ENCODE measurements around the gene SEC24A. TPM values are rescaled to one million over a fixed set of nuclear protein-coding genes. Genes with fewer than 3 reads are reported as not detected.

SEC24A gene
- polyA plus RNA-seq, 1 donor from 2014 or later, result 24.7 TPM

DNA sequence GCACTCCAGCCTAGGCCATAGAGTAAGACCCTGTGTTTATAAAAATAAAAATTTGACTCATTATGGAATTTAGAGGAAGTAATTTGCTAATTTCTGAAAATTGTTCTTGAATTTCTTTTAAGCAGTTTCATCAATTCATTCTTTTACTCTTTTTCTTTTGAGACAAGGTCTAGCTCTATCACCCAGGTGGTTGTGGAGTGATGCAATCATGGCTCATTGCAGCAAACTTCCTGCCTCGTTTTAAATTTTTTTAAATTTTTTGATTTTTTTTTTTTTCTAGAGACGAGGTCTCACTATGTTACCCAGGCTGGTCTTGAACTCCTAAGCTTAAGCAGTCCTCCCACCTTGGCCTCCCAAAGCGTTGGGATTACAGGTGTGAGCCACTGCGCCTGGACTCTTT is 86.7 kb downstream of the SEC24A start:
- Histone ChIP-seq H2AFZ (ENCODE audit: low read depth, low read length) (no peak overlapping the region), H3K4me3 (ENCODE audit: low read length) (no peak overlapping the region), H3K79me2 (replicated peaks; ENCODE audit: insufficient read depth, low read length) (peaks cover 8% of the 10 kb centered on the region), H3K27ac (ENCODE audit: low read length) (no peak overlapping the region), H3K9ac (ENCODE audit: low read length) (no peak overlapping the region), H4K20me1 (ENCODE audit: insufficient read depth) (no peaks in the 10 kb centered on the region), H3K9me3 (ENCODE audit: low read length) (no peaks in the 10 kb centered on the region), H3K4me2 (ENCODE audit: low read length) (no peak overlapping the region), H3K36me3 (ENCODE audit: insufficient read depth, low read length) (no peaks in the 10 kb centered on the region), H3K27me3 (ENCODE audit: insufficient read depth, low read depth, low read length) (no peaks in the 10 kb centered on the region), H3K9me2 (ENCODE audit: insufficient read depth, low read length) (no peaks in the 10 kb centered on the region), H3F3A (ENCODE audit: insufficient read depth, low read length, poor library complexity, severe bottlenecking) (peaks cover 7% of the 10 kb centered on the region)
- TF ChIP-seq EZH2 (IDR thresholded peaks at IDR 0.05; ENCODE audit: borderline replicate concordance, insufficient read depth, low read length, poor library complexity, severe bottlenecking) (no peak), POLR2AphosphoS5 (IDR thresholded peaks at IDR 0.05) (no peak), RAD21 (conservative IDR thresholded peaks at IDR 0.05) (no peak), MXI1 (conservative IDR thresholded peaks at IDR 0.05; ENCODE audit: poor library complexity, severe bottlenecking) (no peak), SMC3 (conservative IDR thresholded peaks at IDR 0.05; ENCODE audit: poor library complexity) (no peak), EP300 (conservative IDR thresholded peaks at IDR 0.05; ENCODE audit: poor library complexity, severe bottlenecking) (no peak), TAF1 (IDR thresholded peaks at IDR 0.05; ENCODE audit: low read depth) (no peak)
- TF ChIP-seq, protein P1, sequence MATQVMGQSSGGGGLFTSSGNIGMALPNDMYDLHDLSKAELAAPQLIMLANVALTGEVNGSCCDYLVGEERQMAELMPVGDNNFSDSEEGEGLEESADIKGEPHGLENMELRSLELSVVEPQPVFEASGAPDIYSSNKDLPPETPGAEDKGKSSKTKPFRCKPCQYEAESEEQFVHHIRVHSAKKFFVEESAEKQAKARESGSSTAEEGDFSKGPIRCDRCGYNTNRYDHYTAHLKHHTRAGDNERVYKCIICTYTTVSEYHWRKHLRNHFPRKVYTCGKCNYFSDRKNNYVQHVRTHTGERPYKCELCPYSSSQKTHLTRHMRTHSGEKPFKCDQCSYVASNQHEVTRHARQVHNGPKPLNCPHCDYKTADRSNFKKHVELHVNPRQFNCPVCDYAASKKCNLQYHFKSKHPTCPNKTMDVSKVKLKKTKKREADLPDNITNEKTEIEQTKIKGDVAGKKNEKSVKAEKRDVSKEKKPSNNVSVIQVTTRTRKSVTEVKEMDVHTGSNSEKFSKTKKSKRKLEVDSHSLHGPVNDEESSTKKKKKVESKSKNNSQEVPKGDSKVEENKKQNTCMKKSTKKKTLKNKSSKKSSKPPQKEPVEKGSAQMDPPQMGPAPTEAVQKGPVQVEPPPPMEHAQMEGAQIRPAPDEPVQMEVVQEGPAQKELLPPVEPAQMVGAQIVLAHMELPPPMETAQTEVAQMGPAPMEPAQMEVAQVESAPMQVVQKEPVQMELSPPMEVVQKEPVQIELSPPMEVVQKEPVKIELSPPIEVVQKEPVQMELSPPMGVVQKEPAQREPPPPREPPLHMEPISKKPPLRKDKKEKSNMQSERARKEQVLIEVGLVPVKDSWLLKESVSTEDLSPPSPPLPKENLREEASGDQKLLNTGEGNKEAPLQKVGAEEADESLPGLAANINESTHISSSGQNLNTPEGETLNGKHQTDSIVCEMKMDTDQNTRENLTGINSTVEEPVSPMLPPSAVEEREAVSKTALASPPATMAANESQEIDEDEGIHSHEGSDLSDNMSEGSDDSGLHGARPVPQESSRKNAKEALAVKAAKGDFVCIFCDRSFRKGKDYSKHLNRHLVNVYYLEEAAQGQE (IDR thresholded peaks at IDR 0.05; ENCODE audit: borderline replicate concordance), result no peak
- TF ChIP-seq, protein P2, sequence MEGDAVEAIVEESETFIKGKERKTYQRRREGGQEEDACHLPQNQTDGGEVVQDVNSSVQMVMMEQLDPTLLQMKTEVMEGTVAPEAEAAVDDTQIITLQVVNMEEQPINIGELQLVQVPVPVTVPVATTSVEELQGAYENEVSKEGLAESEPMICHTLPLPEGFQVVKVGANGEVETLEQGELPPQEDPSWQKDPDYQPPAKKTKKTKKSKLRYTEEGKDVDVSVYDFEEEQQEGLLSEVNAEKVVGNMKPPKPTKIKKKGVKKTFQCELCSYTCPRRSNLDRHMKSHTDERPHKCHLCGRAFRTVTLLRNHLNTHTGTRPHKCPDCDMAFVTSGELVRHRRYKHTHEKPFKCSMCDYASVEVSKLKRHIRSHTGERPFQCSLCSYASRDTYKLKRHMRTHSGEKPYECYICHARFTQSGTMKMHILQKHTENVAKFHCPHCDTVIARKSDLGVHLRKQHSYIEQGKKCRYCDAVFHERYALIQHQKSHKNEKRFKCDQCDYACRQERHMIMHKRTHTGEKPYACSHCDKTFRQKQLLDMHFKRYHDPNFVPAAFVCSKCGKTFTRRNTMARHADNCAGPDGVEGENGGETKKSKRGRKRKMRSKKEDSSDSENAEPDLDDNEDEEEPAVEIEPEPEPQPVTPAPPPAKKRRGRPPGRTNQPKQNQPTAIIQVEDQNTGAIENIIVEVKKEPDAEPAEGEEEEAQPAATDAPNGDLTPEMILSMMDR (IDR thresholded peaks at IDR 0.05; ENCODE audit: poor library complexity, severe bottlenecking), result no peak

DNA sequence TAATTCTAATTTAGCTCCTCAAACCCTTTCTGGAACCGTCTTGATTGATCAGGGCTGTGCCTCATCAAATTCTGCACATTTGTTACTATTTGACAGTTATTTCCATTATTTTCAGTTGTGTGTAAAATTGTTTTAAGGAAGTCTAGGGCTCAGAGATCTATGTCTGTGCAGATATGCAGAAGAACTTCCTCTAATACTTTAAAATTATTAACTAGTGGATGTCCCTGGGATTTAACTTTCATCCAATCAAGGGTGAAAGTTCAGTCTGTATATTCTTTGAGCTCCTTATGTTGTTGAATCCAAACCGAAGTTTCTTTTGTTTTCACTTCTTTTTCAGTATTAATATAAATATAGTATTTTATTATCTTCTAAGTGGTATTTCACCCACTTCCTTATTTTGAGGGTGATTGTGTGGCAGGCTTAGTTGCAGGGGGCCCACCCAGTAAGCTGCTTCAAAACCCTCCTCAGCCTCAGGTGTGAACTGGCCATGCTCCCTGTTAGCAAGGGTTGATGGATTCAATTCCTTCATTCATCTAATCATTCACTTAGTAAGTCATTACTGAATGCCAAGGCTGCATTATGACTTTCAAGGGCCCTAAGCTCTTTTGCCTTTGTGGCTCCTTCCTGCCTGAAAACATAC is 87.7 kb downstream of the SEC24A start:
- TF ChIP-seq, protein P2 (IDR thresholded peaks at IDR 0.05; ENCODE audit: poor library complexity, severe bottlenecking), result no peak
- TF ChIP-seq SMC3 (conservative IDR thresholded peaks at IDR 0.05; ENCODE audit: poor library complexity), result no peak
- no peak for TF ChIP-seq EP300 (conservative IDR thresholded peaks at IDR 0.05; ENCODE audit: poor library complexity, severe bottlenecking)
- no peak for TF ChIP-seq EZH2 (IDR thresholded peaks at IDR 0.05; ENCODE audit: borderline replicate concordance, insufficient read depth, low read length, poor library complexity, severe bottlenecking)
- no peak for TF ChIP-seq RAD21 (conservative IDR thresholded peaks at IDR 0.05)
- TF ChIP-seq MXI1 (conservative IDR thresholded peaks at IDR 0.05; ENCODE audit: poor library complexity, severe bottlenecking), result no peak
- TF ChIP-seq TAF1 (IDR thresholded peaks at IDR 0.05; ENCODE audit: low read depth), result no peak
- TF ChIP-seq POLR2AphosphoS5 (IDR thresholded peaks at IDR 0.05), result no peak
- TF ChIP-seq, protein P1 (IDR thresholded peaks at IDR 0.05; ENCODE audit: borderline replicate concordance), result no peak
- no peaks in the 10 kb centered on the region for H3K36me3 ChIP-seq (ENCODE audit: insufficient read depth, low read length)
- peaks cover 17% of the 10 kb centered on the region for H3K79me2 ChIP-seq (replicated peaks; ENCODE audit: insufficient read depth, low read length)
- no peaks in the 10 kb centered on the region for H4K20me1 ChIP-seq (ENCODE audit: insufficient read depth)
- H3K9me2 ChIP-seq (ENCODE audit: insufficient read depth, low read length), result no peaks in the 10 kb centered on the region
- H3K27me3 ChIP-seq (ENCODE audit: insufficient read depth, low read depth, low read length), result no peaks in the 10 kb centered on the region
- peaks cover 7% of the 10 kb centered on the region for H3F3A ChIP-seq (ENCODE audit: insufficient read depth, low read length, poor library complexity, severe bottlenecking)
- H3K4me2 ChIP-seq (ENCODE audit: low read length), result no peak overlapping the region
- no peak overlapping the region for H3K27ac ChIP-seq (ENCODE audit: low read length)
- H3K9me3 ChIP-seq (ENCODE audit: low read length), result no peaks in the 10 kb centered on the region
- H2AFZ ChIP-seq (ENCODE audit: low read depth, low read length), result no peak overlapping the region
- no peak overlapping the region for H3K9ac ChIP-seq (ENCODE audit: low read length)
- no peak overlapping the region for H3K4me3 ChIP-seq (ENCODE audit: low read length)
